HG02973 (cell line): ENCODE measurements around the gene NOTCH3.

ENCODE experiments used
- ATAC-seq: cut with Tn5 transposase; IDR thresholded peaks from one replicate; pipeline ENCODE4 v1.9.1; 2021; ENCODE audit warnings: moderate library complexity; ENCODE audit not compliant: unreplicated experiment

The NOTCH3 gene

DNA sequence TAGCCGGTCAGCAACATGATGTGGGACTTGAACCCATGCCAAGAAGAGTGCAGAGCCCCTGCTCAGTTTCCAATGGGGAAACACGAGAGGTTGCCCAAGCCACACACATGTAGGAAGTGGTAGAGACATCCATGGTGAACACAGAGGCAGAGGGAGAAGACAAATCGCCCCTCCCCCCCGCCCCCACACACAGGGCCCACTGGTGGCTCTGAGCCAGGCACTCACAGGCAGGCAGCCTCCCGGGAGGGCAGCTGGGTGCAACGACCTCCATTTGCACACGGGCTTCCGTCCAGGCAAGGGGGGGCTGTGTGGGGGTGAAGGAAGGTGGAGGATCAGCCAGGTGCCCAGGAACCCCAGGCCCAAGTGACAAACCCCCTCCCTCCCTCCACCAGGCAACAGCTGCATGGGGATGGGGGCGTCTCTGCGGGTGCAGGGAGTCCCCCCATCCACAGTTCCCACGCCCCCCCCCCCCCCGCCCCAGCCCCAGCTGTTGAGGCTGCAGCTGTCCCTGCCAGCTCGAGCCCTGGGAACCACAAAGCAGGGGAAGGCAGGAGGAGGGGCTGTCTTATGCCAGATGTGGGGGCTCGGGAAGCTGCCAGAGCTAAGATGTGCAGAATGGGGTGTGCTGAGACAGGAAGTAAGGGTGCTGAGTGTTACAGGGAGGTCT lies 3.4 kb downstream of the NOTCH3 start:
- ATAC-seq = no peak

DNA sequence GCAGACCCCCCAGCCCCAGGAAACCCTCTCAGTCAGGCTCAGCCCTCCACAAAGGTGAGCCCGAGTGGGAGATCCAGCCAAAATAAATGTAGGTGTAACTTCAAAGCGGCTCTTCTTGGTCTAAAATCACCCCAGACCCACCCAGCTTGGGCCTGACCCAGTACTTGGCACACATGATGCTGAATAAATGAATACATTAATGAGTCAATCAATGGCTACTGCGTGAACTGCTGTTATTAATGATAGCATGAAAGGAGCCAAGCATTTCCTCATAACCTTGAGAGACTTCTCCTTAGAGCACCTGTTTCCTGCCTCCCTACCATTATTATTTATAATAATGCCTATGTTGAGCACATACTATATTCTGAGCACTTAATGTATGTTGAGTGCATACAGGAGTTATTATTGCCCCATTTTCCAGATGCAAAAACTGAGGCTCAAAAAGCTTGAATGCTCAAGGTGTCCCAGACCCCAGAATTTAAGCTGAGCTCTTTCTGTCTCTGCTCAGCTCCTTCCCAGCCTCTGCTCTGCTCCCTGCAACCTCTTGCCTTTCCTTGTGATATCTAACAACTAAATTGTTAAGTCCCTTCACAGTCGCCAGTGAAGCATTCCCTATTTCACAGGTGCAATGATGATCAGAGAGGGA lies 4.3 kb downstream of the NOTCH3 start:
- ATAC-seq = no peak

DNA sequence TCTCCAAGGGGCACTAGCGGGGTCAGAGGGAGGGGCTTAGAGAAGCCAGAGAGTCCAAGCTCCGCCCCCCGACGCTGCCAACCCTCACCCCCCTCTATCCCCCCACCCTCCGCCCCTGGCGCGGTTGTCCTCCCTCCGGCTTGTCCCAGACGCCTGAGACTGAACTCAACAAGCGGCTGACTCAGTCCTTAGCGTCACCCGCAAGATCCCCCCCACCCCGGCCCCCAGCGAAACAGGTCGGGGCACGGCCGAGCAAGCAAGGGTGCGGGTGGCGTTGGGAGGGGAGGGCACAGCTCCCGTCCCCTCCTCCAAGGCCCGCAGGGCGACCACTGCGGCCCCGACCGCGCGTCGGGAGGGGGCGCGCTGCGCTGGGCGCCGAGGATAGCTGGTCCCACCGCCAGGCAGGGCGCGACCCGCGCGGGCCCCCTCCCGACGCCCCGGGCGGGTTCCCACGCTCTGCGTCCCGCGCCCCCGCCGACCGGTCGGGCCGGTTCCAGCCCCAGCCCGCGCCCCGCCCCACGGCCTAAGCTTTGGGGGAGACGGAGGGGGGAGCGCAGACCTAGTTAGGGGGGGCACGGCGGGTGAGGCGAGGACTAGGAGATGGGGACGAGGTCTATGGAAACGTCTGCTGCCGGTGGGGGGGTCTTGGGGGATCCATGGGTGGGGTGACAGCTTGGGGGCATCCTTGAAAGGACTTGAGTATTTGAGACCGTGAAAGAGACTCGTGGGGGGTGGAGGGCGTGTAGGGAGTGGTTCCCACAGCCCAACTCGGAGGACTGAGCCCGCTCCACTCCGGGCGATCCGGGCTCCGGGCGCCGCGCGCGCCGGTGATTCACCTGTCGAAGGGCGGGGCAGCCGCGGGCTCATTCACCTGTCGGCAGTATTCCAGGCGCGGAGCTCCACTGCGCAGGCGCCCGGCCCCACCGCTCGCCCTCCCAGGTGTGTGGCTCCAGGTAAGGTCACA lies 5.1 kb downstream of the NOTCH3 start:
- ATAC-seq = no peak

DNA sequence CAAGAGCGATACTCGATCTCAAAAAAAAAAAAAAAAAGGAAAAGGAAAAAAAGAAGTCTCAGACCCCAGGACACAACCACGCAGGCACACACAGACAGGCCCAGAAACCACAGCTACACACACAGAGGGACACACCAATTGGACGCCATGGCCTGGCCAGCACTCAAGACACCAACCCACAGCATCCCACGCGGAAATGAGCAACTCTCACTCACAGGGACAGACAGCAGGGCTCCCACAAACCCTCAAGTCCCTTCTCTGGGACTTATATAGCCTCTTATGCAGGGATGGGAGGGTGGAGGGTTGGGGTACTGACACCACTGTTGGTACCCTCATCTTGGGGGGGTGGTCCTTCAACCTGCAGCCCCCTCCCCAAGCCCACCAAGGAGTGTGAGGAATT lies 5.9 kb downstream of the NOTCH3 start:
- ATAC-seq = no peak

DNA sequence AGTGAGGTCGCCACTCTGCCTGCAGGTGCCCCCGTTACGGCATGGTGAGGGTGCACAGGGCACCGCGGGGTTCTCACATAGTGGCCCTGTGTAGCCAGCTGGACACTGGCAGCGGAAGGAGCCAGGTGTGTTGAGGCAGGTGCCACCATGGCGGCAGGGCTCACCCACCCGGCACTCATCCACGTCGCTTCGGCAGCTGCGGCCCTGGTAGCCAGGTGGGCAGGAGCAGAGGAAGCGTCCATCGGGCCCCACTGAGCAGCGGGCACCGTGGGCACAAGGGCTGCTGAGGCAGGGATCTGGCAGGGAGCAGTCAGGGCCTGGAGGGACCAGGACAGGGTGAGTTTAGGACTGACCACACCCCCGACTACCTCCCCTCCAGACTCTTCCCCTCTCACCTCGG lies 8.8 kb downstream of the NOTCH3 start:
- no peak for ATAC-seq

DNA sequence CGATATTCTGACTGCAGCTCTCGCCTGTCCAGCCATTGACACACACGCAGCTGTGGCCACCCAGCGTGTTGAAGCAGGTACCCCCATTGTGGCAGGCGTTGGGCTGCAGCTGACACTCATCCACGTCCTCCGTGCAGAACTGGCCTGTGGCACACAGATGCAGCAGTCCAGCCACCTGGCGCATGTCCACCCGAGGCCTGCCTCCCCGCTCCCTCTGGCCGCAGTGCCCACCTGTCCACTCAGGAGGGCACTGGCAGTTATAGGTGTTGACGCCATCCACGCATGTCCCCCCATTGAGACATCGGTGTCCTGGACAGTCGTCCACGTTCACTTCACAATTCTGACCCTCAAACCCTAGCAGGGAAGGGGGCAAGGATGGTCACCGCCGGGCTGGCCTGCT lies 9.3 kb downstream of the NOTCH3 start:
- ATAC-seq = no peak

DNA sequence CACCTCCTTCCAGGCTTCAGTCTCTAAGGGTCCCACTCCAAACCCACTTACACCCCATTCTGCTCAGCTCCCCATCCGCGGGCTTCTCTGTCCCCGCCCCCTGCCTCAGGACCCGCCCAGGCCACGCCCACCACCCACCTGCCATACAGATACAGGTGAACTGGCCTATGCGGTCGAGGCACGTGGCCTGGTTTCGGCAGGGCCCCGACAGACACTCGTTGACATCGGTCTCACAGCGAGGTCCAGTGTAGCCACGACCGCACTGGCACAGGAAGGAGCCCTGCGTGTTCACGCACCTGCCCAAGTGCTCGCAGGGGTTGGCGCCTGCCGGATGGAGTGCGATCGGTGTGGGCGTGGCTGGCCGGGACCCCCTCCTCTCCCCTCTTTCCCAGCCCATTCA lies 11.9 kb downstream of the NOTCH3 start:
- no peak for ATAC-seq

DNA sequence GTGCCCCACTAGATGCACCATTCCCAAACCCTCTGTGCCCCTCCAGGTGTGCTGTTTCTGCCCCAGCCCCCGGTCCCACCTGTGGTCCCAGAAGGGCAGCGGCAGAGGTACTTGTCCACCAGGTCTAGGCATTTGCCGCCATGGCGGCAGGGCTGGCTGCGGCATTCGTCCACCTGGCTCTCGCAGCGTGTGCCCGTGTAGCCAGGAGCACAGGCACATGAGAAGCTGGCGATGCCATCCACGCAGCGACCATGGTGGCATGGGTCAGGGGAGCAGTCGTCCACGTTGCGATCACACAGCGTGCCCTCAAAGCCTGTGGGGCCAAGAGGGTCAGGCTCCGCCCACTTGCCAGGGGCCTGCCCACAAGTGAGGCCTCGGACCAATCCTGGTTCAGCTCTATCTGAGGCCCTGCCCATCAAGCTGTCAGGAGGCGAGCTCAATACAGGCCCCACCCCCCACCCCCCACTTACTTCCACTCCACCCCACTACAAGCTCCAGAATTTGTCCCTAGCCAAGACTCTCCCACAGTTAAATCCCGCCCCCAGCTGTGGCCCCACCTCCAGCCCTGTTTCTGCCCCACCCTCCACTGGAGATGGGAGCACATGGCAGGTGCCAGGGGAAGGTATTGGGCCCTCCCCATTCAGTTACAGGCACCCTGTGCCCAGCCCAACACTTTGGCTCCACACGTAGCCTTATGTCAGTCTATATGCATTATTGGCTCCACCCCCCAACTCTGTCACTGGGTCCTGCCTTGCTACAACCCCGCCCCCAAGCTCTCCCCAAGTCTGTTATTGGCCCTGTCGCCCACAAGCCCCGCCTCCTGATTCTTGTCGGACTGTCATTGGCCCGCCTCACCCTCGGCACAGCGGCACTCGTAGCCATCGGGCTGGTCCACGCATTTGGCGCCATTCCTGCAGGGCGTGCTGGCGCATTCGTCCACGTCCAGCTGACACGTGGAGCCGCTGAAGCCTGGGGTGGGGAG lies 13.5 kb downstream of the NOTCH3 start:
- no peak for ATAC-seq

DNA sequence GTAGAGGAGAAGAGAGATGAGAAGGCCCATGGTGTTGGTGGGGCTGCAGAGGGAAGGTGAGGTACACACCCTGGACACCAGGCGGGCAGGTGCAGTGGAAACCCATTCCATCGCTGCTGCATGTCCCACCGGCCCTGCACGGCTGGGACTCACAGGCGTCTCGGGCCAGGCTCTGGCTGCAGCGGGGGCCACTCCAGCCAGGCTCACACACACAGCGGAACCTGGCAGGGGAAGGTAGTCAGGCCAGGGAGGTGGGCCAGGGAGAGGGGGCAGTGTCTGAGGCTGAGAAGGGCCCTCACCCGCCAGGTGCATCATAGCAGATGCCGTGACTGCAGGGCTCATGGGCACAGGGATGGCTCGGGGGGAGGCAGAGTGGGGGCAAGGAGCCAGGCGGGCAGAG lies 15.6 kb downstream of the NOTCH3 start:
- ATAC-seq = no peak

DNA sequence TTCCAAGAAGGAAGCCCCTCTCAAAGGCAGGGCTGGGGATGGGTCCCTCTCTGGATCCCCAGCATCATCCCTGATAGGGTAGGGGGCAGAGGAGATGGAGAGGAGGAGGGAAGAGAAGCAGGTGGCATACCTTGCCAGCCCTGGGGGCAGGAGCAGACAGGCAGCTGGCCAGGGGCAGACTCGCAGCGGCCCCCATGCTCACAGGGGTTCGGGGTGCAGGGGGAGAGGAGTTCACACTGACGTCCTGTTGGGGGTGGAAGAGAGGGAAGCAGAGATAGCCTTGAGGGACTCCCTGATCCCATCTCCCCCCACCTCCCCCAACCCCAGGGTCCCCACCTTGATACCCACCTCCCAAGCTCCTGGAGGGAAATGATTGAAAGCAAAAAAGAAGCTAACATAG lies 16.0 kb downstream of the NOTCH3 start:
- ATAC-seq = no peak

DNA sequence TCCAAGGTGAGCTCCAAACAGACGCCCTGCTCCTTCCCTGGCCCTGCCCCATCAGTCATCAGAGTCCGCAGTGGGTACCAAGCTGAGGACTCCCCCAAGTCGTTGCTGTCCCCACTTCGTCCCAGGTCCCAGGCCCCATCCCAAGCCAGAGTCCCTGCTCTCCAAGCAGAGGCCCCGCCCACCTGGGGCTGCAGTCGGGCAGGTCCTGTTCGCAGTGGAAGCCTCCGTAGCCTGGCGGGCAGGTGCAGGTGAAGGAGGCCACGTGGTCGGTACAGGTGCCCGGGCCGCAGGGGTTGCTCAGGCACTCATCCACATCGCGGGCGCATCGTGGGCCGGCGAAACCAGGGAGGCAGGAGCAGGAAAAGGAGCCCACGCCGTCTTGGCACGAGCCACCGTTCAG lies 19.4 kb downstream of the NOTCH3 start:
- ATAC-seq = no peak

DNA sequence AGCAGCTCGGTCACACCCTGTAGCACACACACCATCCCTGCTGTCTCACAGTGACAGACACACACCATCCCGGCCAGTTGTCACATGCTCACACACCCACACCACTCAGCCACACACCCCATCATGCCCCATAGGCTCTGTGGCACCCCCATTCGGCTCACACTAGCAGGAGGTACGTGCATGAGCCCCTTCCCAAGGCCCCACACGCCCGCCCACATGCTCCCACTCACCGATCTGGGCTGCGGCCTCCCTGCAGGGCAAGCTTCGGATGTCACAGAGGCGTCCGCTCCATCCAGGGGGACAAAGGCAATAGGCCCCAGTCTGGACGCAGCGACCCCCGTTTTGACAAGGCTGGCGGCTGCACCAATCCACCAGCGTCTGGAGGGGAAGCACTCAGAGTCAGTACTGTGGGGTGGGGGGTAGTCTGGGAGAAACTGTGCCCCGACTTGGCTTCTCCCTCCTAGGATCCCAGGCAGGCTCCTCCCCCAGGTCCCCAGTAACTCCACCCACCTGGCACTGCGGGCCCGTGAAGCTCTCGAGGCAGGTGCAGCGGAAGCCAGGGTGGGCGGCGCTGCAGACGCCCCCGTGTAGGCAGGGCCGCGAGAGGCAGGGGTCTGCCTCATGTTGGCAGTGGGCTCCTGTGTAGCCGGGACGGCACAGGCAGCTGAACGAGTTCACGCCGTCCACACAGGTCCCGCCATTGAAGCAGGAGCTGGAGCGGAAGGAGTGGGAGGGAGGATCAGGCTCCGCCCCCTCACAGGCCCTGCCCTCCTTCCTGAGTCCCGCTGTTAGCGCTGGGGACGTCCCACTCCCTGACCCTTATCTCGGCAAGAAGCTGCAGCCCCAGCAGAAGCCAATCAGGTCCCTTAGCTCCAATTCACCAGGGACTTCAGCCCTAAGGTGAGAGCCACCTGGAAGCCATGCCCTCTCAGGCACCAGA lies 20.1 kb downstream of the NOTCH3 start:
- ATAC-seq = no peak

DNA sequence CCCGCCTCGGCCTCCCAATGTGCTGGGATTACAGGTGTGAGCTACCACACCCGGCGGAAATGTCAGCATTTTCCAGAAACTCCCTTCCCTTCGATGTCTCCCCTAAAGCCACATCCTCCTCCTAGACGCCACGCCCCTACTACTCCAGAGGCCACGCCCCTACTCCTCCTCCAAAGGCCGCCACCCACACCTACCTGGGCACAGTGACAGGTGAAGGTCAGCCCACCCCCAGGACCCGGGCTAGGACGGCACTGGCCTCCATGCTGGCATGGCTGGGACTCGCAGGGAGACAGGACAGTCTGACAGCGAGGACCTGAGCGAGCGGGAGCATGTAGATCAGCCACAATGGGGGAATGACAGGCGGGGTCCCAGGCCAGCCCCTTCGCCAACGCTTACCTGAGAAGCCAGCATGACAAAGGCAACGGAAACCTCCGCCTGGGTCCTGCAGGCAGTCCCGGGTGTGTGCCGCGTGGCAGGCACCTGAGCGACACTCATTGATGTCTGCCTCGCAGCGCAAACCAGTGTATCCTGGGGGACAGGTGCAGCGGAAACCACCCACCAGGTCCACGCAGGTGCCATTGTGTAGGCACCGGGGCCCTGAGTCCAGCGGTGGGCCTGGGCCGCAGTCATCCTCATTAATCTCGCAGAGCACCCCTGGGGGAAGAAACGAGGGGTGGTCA lies 22.0 kb downstream of the NOTCH3 start:
- ATAC-seq = no peak

DNA sequence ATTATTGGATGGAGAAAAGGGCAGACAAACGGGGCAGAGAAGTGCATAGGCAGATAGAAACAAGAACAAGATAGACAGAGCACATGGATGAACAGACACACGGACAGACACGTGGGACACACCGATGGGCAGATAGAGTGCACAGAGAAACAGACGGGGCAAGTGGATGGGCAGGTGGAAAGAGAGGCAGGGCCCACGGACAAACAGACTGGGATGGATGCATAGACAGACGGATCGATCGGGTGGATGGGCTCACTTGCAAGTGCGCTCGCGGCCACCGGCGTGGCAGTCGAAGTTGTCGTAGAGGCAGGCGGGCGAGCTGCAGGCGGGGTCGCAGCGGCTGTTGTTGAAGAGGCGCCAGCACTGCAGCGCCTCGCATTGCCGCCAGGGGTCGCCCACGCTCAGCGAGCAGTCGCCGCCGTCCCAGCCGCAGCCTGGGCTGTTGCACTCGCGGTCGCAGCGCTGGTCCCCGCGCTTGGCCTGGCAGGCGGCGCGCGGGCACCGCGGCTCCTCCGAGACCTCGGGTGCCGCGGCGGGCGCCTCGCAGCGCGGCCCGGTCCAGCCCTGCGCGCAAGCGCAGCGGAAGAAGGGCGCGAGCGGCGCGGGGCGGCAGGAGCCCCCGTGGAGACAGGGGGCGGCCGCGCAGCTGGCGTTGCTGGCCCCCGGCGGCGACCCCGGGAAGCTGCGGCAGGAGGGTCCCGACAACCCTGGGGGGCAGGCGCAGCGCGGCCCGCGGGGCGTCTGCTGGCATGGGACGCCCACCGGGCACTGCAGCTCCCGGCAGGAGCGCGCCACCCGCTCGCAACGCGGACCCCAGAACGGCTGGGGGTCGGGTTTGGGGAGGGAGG lies 23.3 kb downstream of the NOTCH3 start:
- ATAC-seq = no peak

DNA sequence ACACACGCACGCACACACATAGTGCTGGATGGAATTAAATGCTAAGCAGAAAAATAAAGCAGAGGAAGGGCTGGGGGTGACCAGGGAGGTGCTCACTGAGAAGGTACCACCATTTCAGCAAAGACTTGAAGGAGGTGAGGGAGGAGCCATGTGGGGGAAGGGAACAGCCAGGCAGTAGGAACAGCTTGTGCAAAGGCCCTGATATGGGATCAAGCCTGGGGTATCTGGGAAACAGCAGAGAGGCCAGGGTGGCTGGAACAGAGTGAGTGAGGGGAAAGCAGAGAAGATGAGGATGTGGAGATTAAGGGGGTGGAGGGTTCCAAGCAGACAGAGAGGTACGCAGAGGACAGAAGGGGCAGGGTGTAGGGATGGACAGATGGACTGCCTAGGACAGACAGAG lies 25.2 kb downstream of the NOTCH3 start:
- ATAC-seq = no peak

DNA sequence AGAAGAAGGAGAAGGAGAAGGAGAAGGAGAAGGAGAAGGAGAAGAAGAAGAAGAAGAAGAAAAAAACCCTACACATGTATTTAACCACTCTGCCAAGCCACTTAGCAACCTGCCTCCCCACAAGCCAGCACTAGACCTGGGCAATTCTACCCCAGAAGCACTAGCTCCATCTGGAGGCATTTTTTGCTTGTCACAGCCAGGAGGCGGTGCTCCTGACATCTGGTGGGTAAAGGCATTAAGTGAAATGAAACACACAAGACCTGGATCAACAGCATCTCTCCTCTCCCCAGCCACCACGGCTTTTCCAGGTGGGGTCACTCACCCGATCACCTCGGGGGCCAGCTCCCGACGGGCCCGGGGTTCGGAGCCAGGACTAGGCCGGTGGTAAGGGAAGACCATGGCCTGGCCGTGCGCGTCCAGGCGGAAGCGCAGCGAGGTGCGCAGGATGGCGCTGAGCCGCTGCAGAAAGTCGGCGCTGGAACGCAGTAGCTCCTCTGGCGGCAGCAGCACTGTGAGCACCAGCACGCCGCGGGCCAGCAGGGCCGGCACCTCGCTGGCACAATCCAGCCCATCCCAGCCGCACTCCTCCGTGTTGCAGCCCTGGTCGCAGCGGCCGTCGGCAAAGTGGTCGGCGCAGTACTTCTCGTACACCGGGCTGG lies 26.9 kb downstream of the NOTCH3 start:
- no peak for ATAC-seq

DNA sequence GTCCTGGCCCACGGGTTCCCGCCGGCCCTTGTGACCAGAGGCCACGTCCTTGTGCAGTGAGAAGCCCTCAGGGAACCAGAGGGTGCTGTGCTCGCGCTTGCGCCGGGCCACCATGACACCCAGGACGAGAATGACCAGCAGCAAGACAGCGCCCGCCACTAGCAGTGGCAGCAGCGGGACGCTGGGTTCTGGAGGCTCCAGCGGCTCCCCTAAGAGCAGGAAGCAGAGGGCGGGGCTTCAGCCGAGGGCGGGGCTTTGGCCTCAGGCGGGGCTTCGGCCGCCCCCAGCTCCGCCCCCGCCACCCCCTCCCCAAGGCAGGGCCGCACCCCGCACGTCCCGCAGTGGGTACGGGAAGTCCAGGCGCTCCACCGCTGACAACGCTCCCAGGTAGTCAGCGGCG lies 30.4 kb downstream of the NOTCH3 start:
- ATAC-seq = no peak
